ENCODE measurements around the gene GATAD2A. TPM values are rescaled to one million over a fixed set of nuclear protein-coding genes. Genes with fewer than 3 reads are reported as not detected.

GATAD2A gene
- total and polyA plus RNA-seq, 2 of the 13 experiments (the other 11 are each of a cell fraction or from before 2014, with no cell fraction given), result 16.8 to 28.6 TPM

DNA sequence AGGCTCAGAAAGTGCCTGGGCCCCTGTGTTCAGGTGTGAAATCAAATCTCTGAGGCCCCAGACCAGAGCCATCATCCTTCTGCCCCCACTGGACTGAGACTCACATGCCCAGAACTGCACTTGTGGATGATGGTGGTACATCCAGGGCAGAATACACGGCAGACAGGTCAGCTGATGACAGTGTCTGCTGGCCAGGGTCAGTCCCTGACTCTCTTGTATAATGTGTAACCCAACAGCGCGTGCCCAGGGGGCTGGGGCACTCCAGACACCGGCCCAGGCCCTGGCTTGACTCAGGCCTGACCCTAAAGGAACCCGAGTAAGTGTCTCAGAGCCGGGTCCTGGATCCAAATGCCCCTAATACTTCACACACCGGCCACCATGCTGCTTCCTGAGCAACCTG is 37.4 kb upstream of the GATAD2A start (continued):
- TF ChIP-seq, protein P1, sequence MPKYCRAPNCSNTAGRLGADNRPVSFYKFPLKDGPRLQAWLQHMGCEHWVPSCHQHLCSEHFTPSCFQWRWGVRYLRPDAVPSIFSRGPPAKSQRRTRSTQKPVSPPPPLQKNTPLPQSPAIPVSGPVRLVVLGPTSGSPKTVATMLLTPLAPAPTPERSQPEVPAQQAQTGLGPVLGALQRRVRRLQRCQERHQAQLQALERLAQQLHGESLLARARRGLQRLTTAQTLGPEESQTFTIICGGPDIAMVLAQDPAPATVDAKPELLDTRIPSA (CRISPR knock-in tag; IDR thresholded peaks at IDR 0.05; ENCODE audit: borderline replicate concordance), result no peak
- TF ChIP-seq REST (IDR thresholded peaks at IDR 0.05; ENCODE audit: borderline replicate concordance in 1 of 2, low read depth in 1 of 2, low read length in 2 of 2) (no peak), CENPX (CRISPR knock-in tag; IDR thresholded peaks at IDR 0.05) (no peak), DNMT3B (CRISPR knock-in tag; conservative IDR thresholded peaks at IDR 0.05) (no peak), ELF3 (CRISPR knock-in tag; IDR thresholded peaks at IDR 0.05) (no peak), ZNF251 (CRISPR knock-in tag; IDR thresholded peaks at IDR 0.05) (no peak), ZNF839 (CRISPR knock-in tag; IDR thresholded peaks at IDR 0.05; ENCODE audit: borderline replicate concordance) (no peak), HDAC6 (IDR thresholded peaks at IDR 0.05; ENCODE audit: low read depth, low read length) (no peak), PHF20 (CRISPR knock-in tag; IDR thresholded peaks at IDR 0.05) (0 out of 2 replicates have a peak, but pooled peaks have one; percentile 22), RXRB (CRISPR knock-in tag; IDR thresholded peaks at IDR 0.05; ENCODE audit: borderline replicate concordance) (0 out of 2 replicates have a peak, but pooled peaks have one; percentile 11), SOX13 (IDR thresholded peaks at IDR 0.05) (no peak), SOX13 (CRISPR knock-in tag; conservative IDR thresholded peaks at IDR 0.05 in 1 of 2, IDR thresholded peaks at IDR 0.05 in 1 of 2) (no peak), TBP (CRISPR knock-in tag; IDR thresholded peaks at IDR 0.05) (no peak), HOXA3 (CRISPR knock-in tag; IDR thresholded peaks at IDR 0.05) (no peak), AHR (CRISPR knock-in tag; IDR thresholded peaks at IDR 0.05) (no peak), ZNF282 (IDR thresholded peaks at IDR 0.05; ENCODE audit: partially characterized antibody) (no peak)
- TF ChIP-seq, protein P2, sequence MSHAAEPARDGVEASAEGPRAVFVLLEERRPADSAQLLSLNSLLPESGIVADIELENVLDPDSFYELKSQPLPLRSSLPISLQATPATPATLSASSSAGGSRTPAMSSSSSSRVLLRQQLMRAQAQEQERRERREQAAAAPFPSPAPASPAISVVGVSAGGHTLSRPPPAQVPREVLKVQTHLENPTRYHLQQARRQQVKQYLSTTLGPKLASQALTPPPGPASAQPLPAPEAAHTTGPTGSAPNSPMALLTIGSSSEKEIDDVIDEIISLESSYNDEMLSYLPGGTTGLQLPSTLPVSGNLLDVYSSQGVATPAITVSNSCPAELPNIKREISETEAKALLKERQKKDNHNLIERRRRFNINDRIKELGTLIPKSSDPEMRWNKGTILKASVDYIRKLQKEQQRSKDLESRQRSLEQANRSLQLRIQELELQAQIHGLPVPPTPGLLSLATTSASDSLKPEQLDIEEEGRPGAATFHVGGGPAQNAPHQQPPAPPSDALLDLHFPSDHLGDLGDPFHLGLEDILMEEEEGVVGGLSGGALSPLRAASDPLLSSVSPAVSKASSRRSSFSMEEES (CRISPR knock-in tag; IDR thresholded peaks at IDR 0.05), result 0 out of 2 replicates have a peak, but pooled peaks have one; percentile 25
- TF ChIP-seq, protein P3, sequence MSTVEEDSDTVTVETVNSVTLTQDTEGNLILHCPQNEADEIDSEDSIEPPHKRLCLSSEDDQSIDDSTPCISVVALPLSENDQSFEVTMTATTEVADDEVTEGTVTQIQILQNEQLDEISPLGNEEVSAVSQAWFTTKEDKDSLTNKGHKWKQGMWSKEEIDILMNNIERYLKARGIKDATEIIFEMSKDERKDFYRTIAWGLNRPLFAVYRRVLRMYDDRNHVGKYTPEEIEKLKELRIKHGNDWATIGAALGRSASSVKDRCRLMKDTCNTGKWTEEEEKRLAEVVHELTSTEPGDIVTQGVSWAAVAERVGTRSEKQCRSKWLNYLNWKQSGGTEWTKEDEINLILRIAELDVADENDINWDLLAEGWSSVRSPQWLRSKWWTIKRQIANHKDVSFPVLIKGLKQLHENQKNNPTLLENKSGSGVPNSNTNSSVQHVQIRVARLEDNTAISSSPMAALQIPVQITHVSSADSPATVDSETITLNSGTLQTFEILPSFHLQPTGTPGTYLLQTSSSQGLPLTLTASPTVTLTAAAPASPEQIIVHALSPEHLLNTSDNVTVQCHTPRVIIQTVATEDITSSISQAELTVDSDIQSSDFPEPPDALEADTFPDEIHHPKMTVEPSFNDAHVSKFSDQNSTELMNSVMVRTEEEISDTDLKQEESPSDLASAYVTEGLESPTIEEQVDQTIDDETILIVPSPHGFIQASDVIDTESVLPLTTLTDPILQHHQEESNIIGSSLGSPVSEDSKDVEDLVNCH (CRISPR knock-in tag; IDR thresholded peaks at IDR 0.05), result no peak
